Embryonic facial prominence (tissue), 1 donor: ENCODE measurements around the gene PXDC1.
"Not testable (repeated sequence)": the region's sequence is repeated elsewhere in the genome, so short reads cannot be mapped to it uniquely, and the experiment has no call there.

Experiments used
- DNase-seq: peaks from one replicate; pipeline ENCODE4 v3.0.0-alpha.2; 2016; ENCODE audit errors: extremely low spot score

The PXDC1 gene

GRCh38 chr6:3711776-3712175 lies 39.7 kb downstream of the PXDC1 start:
- no peak for DNase-seq

GRCh38 chr6:3710403-3710802 lies 41.1 kb downstream of the PXDC1 start:
- no peak for DNase-seq

GRCh38 chr6:3708540-3708939 lies 43.0 kb downstream of the PXDC1 start:
- DNase-seq = no peak

- DNase-seq = no peak
Measured at GRCh38 chr6:3707751-3708412, 43.6 kb downstream of the PXDC1 start.

- no peak for DNase-seq
Measured at GRCh38 chr6:3707024-3707423, 44.5 kb downstream of the PXDC1 start.

GRCh38 chr6:3706547-3706946 lies 45.0 kb downstream of the PXDC1 start:
- DNase-seq = no peak

- no peak for DNase-seq
Measured at GRCh38 chr6:3701631-3702030, 49.9 kb downstream of the PXDC1 start.

GRCh38 chr6:3699231-3699630 lies 52.3 kb downstream of the PXDC1 start:
- DNase-seq = no peak

GRCh38 chr6:3698021-3698420 lies 53.5 kb downstream of the PXDC1 start:
- no peak for DNase-seq

GRCh38 chr6:3697609-3698008 lies 53.9 kb downstream of the PXDC1 start:
- no peak for DNase-seq

- DNase-seq = no peak
Measured at GRCh38 chr6:3696525-3697088, 54.9 kb downstream of the PXDC1 start.

GRCh38 chr6:3695065-3695817 lies 56.3 kb downstream of the PXDC1 start:
- DNase-seq = no peak

- no peak for DNase-seq
Measured at GRCh38 chr6:3693831-3694230, 57.7 kb downstream of the PXDC1 start.

- DNase-seq = no peak
Measured at GRCh38 chr6:3690506-3690905, 61.0 kb downstream of the PXDC1 start.

GRCh38 chr6:3687847-3688246 lies 63.7 kb downstream of the PXDC1 start:
- DNase-seq = no peak

GRCh38 chr6:3683331-3683730 lies 68.2 kb downstream of the PXDC1 start:
- DNase-seq = no peak

GRCh38 chr6:3678946-3679345 lies 72.6 kb downstream of the PXDC1 start:
- DNase-seq = no peak

GRCh38 chr6:3677751-3678150 lies 73.8 kb downstream of the PXDC1 start:
- not testable (repeated sequence) for DNase-seq

- DNase-seq = not testable (repeated sequence)
Measured at GRCh38 chr6:3677351-3677750, 74.2 kb downstream of the PXDC1 start.
